GM21381 (cell line): ENCODE data around the gene SIPA1L3.

Source experiments
- ATAC-seq: cut with Tn5 transposase; IDR thresholded peaks from one replicate; pipeline ENCODE4 v1.9.1; 2021; ENCODE audit warnings: mild to moderate bottlenecking, moderate library complexity; ENCODE audit not compliant: unreplicated experiment

Gene SIPA1L3

DNA sequence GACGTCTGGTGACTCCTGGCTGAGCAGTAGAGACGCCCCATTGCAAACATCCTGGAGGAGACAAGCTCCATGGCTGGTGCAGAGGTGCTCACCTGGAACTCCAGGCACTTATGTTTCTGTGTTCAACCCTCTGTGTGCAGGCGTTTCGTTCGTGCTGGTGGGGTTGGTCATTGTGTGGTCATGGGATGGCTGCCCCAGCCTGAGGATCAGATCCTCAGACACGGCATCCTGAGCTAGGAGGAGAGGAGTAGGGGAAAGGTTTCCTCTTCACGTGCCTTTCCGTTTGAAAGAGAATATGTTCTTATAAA, 87.8 kb downstream of the SIPA1L3 start:
- no peak for ATAC-seq

DNA sequence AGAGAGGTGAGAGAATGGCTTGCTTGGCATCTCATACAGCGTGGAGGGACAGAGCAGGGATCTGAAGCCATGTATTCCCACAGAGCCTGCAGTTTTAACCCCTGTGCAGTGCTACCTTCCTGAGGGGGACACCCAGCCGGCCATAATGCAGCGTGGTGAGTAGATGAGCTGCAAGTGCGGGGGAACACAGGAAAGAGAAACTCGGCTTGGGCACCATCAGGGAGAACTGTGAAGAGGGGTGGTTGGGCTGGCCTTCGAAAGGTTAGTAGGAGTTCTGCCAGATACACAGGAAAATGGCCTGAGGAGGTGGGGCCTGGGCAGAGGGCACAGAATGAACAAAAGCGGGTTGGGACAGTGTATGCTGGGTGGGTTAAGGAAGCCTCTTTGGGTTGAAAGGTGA, 88.3 kb downstream of the SIPA1L3 start:
- no peak for ATAC-seq

DNA sequence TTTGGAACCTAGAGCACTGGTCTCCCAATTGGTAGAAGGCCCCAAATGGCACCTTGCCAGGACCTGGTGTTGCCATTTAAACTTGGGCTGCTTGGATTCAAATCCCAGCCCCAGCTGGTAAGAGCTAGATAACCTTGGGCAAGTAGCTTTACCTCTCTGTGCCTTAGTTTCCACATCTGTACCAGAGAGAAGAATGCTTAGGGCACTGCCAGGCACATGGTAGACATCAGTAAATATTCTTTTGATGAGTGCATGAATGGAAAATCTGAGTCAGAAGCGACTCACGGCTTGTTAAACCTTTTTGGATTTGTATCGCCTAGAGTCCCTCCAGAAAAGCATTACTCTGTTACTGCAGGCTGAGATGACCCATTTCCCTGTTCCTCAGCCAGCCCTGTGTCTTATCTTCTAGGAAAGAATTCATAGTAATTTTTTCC, 90.9 kb downstream of the SIPA1L3 start:
- no peak for ATAC-seq

DNA sequence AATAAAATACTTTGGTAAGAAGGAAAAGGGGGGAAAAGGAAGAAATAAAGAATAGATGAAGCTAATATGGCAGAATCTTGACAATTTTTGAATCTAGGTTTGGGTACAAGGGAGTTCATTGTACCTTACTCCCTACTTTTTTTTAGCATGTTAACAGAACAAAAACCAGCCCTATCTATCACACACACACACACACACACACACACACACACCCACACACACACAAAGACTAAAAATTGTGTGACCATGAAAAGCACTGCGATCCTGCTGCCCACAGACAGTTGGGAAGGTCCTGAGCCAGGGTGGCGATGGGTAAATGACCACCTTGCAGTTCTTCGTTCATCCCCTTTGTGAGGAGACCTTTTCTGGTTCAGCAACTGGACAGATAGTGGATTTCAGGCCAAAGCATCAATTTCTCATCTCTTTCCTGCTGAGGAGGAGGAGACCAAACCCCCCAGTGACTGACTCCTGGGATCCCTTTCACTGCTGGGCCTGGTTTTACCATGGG, 91.8 kb downstream of the SIPA1L3 start:
- no peak for ATAC-seq

DNA sequence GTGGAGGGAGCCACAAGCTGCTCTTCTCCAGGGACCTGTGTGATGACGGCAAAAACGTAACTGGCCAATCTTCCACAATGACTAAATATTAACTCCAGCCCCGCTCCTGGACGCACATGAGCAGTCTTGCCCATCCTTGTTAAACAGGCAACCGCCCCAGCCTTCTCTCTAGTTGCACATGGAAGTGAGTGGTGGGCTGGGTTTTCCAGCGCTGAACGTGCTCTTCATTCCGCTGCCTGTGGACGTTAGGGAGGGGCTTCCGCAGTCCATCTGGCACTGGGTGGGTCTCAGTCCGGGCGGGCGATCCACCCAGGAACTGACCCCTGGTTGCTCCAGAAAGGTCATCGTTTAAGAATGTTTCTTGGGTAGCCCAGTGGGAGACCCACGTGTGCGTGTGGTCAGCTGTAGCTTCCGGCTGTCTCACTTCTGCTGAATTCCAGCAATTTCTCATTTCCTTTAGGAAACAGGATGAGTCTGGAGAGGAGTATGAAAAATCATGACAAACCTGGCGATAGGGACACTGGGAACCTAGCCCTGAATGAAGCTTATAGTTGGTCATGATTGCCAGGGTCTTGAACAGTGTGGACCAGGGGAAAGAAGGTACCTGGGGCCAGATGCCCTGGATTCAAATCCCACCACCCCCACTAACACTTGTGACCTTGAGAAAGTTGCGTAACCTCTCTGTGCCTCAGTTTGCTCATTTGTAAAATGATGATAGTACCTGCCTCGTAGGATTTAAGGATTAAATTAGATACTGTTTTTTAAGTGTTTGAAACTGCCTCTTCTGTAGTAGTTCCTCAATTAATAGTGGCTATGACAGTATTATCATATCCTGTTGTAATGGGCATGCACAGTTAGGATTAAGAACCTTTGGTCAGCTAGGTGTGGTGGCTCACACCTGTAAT, 92.6 kb downstream of the SIPA1L3 start:
- no peak for ATAC-seq

DNA sequence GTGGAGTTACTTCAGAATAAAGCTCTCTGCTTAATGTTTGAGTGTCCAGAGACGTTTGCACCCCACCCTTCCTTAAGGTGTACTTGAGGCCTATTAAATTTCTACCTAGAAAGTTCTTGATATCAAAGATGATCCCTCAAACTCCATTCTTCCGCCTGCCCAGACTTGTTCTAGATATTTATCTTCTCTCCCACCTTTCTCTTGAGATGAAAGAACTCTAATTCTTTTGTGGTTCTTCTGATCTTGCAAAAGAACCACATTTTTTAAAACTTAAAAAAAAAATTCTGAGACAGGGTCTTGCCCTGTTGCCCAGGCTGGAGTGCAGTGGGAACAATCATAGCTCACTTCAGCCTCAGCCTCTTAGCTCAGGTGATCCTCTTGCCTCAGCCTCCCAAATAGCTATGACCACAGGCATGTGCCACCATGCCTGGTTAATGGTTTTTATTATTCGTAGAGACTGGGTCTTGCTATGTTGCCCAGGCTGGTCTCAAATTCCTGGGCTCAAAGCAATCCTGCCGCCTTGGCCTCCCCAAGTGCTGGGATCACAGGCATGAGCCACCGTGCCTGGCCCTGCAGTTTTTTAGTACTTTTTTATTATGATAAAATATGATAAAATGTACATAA, 94.3 kb downstream of the SIPA1L3 start:
- ATAC-seq, result no peak

DNA sequence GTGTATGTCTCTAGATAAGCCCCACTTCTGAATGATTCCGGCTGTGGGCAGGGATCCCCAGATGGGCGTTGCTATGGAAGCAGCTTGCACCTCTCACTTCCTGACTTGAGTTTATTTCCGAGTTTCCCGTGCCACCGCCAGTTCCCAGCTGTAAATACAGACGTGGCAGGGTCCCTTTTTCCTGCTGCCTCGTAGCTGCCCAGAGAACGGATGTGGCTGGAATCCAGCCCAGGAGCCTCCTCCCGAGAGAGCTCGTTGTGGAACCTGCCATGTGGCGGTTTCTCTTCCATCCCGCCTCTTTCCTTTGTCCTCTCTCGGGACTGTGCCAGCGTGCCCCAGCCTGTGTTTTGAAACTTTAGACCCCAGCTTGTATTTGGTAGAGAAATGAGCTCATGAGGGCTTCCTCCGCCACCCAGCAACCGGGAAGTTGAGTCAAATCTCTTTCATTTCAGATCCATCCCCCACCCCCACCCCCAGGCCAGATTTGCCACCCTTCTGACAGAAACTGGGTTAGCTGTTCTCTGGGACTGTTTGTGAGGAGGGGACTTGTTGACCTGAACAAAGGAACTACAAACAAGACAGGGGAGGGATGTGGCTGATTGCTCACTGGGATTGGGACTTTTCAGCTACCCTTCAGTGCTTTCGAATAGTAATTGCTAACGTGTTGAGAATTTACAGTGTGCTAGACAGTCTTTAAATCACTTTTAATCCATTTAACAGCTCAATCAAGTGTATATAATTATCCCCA, 96.6 kb downstream of the SIPA1L3 start:
- no peak for ATAC-seq

DNA sequence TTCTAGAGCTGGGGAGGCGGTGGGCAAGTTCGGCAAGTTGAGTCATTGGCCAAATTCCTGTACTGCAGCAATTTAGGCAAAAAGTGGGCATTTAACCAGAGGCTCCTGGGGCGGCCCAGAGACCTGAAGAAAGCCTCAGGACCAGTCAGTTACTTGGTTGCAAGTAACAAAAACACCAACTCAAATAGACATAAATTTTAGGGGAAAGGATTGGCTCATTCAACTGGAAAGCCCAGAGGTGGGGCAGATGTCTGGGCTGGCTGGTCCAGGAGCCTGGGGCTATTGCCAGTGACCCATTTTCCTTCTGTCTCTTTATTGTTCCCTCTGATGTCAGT, 97.1 kb downstream of the SIPA1L3 start:
- ATAC-seq, result no peak

DNA sequence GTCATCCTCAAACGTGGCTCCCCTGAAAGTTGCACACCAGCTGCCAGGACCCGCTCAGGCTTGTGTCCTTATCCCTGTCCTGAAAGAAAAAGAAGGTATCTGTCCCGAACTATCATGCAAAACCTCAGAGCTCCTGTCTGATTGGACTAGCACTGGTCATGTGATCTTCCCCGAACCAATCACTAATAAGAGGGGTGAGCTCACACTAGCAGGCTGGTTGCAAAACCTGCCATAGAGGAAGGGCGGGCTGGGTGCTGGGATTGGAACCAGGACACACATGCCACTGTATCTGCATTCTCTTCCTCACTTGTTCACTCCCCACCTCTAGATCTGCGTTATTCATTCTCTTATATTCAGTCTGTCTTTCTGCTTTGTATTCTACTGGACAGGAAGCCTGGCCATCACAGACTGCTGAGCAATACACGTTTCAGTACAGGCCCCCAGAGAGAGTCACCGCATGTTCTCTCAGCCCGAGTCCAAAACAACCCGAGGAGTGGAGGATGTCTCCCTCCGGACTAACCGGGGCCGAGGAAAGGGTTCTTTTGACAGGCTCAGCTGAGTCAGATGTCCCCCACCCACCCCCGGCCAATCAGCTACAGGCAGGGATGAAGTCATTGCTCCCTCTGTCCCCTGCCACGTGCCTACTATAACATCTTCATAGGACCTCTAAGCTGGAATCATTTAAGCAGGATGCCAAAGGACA, 97.7 kb downstream of the SIPA1L3 start:
- ATAC-seq, result peak; percentile 46

DNA sequence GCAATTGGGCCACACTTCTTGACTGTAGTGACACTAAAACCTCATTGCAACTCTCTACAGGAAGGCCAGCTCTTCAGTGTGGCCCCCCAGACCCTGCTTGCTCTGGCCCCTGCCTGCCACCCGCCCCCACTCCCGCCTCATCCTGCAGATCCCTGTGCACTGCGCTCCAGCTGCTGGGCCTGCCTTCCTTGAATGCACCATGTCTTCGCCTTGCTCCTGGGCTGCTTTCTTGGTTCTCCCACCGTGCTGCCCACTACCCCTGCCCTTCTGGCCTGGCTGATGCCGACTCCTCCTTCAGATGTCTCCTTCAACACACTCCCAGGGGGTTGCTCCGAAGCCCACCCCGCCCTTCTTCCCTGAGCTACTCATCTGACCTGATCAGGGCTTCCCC, 98.2 kb downstream of the SIPA1L3 start:
- no peak for ATAC-seq

DNA sequence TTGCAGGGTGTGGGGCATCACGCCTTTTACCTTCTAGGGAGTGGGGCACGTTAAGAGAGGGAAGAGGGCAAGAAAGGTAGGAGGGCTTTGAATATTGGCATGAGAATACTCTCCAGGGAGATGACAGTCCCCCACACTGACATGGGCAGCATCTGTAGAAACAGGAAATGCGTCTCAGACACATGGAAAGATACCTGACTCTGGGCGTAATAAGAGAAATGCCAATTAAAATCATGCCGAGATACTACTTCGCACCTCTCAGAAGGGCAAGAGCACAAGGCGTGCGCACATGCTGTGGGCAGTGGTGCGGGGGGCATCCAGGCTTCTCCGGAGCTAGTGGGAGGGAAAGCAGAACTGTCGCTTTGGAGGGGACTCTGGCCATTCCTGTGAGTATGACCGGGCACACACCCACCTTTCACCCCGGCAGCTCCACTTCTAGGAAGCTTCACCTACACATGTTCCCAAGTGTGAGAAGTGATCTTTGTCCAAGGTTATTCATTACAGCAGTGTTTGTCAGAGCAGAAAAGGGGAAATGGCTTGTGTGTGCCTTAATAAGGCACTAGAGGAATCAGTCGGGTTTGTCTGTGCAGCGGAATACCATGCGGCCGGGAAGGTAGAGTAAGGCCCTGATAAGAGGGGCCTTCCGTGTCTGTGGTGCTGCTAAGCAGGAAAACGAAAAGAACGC, 99.5 kb downstream of the SIPA1L3 start:
- no peak for ATAC-seq

DNA sequence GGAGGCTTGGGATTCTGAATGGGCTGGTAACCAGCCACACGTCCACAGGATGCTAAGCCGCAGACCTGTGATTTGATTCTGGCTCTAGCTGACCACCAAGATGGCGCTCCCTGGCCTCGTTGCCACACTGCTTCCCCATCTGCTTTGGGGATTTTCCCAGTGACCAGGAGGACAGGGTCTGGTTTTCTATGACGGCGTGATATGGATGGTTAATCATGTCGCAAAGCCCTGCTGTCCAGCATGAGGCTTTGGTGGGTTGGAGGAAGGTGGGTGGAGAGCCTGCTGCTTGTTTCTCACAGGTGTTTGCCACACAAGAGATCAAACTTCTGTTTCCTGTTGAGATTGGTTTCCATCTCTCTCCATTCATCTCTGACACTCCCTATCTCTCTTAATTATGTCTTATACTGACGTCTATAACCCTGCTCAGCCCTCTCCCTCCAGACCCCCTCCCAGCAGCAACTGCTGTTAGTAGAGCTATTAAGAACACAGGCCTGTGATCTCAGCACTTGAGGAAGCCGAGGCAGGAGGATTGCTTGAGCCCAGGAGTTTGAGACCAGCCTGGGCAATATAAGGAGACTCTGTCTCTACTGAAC, 102.7 kb downstream of the SIPA1L3 start:
- ATAC-seq, result no peak

DNA sequence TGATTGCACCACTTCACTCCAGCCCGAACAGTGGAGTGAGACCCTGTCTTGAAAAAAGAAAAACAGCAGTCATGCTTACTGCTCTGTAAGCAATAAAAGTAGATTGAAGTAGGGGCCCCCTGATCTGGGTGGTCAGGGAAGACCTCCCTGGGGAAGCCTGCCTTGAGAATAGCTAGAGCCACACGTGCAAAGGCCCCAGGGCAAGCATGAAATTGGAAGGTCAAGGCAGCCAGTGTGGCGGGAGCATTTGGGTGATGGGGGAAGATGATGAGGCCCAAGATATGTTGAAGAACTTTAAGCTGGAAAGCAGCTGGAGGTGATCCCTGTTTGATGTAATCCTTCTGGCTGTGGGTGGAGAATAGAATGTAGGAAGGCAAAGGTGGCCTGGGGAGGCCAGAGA, 104.4 kb downstream of the SIPA1L3 start:
- ATAC-seq, result no peak

DNA sequence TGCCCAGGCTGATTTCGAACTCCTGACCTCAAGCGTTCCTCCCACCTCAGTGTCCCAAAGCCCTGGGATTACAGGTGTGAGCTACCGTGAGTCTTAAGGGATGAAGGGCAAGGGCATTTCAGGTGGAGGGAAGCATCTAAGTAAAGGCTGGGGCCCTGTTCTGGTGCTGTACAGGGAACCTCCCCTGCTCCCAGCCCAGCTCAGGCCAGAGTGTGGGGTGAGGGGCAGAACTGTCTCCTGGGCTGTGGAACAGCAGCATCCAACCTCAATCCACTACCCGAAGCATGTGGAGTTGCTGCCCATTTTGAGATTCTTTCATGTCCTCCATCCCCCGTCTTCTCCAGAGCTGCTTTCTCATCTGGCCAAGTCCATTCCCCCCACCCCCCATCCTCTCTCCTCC, 105.3 kb downstream of the SIPA1L3 start:
- no peak for ATAC-seq

DNA sequence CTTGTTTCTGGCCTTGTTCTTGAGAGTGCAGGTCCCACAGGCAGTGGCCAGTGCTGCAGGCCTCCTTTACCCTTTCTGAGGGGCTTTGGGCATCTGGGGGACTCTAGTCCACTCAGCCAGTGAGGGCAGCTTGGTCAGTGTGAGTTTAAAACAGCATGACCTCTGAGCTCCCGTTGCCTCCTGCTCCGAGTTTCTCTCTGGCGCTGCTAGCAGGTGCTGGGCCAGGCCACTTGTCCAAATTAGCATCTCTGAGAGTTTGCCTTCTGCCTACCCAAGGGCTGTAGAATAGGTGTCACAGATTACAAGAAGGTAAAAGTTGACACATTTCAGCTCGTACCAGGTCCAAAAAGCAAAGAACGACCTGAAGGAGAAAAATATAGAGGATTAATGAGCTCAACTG, 105.9 kb downstream of the SIPA1L3 start:
- ATAC-seq, result no peak

DNA sequence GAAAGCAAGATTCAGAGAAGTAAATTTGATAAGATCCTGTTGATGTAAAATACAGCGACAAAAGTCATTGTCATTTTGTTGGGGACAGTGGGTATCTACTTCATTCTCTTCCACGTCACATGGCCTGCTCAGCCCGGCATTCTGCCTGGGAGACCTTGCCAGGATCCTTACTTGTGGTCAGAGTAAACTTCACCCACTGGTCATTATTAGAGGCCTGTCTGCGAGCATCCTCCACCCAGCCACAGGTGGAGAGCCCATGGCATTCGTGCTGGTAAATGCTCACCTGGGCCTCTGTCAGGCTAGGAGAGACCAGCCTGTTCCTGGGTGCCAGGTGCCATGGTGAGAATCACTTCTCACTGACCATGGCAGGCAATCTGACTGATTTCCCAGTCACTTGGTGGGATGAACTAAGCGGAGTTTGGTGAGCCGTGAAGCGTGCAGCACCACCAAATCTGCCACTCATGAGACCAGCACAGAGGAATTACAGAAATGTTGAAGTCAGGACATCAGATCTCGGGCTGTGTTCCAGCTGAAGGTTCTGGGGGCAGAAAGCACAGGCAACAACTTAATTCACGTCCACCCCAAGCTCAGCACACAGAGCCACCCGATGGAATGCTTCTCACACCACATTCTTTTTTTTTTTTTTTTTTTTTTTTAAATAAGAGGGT, 107.0 kb downstream of the SIPA1L3 start:
- ATAC-seq, result no peak

DNA sequence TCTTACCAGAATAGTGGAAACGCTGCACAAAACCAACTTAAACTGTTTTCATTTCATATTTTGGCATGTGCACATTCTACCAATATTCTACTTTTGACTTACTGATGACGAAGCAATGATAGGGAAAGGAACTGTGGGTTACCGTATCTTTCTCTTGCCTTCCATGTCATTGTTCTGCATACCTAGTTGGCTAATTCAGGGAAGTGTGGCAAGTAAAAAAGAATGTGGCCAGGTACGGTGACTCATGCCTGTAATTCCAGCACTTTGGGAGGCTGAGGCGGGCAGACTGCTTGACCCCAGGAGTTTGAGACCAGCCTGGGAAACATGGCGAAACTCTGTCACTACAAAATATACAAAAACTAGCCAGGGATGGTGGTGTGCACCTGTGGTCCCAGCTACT, 108.2 kb downstream of the SIPA1L3 start:
- no peak for ATAC-seq

DNA sequence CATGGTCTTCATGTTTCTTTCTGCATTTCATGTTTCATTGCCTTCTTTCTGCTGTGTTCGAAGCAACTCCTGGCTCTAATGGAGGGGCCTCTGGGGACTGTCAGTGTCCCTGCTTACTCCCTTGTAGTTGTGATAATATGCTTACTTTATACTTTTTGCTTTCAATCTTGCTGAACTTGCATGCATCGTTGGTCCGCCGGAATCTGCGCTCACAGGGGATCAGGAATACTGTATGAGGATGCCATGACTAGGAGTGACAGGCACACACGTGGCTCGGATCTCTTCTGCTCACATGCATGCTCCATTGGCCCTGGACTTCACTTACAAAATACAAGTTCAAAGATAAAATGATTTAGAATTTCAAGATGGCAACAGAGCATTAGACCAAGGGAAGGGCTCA, 108.8 kb downstream of the SIPA1L3 start:
- ATAC-seq, result no peak

DNA sequence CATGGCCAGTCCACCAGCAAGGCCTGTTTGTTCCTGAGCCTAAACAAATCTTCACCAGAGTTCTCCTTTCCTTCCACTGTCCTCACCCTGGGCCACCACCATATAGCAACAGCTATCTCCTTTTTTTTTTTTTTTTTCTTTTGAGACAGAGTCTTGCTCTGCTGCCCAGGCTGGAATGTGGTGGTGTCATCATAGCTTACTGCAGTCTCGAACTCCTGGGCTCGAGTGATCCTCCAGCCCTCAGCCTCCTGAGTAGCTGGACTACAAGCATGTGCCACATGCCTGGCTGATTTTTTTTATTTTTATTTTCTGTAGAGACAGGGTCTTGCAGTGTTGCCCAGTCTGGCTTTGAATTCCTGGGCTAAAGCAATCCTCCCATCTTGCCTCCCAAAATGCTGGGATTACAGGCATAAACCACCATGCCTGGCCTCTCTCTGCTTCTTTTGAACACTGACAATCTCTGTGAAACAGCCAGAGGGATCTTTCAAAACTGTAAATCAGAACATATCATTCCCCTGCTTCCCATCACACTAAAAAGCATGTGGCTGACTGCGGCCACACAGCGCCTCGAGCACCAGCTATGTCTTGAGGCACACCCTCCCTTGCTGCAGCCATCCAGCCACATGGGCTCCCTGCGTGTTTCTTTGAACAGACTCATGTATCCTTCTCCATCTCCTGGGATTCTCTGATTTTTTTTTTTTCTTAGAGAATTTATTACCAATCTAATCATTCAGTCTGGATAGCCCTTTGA, 110.6 kb downstream of the SIPA1L3 start:
- no peak for ATAC-seq
